Germinal center (tissue), 1 donor: ENCODE measurements around the gene KCTD1.
"Not testable (repeated sequence)": the region's sequence is repeated elsewhere in the genome, so short reads cannot be mapped to it uniquely, and the experiment has no call there.

ENCODE experiments used
- DNase-seq: peaks from one replicate; pipeline ENCODE4 v3.0.0; 2012; ENCODE audit warnings: mixed read lengths, low spot score

Gene KCTD1

GRCh38 chr18:26457611-26458353, 90.6 kb downstream of the KCTD1 start:
- DNase-seq = no peak

- DNase-seq = no peak
Observed at GRCh38 chr18:26457195-26457594, 91.2 kb downstream of the KCTD1 start.

- no peak for DNase-seq
Observed at GRCh38 chr18:26456070-26456491, 92.3 kb downstream of the KCTD1 start.

- DNase-seq = no peak
Observed at GRCh38 chr18:26455639-26456038, 92.7 kb downstream of the KCTD1 start.

- DNase-seq = no peak
Observed at GRCh38 chr18:26454616-26455015, 93.7 kb downstream of the KCTD1 start.

GRCh38 chr18:26454192-26454591, 94.2 kb downstream of the KCTD1 start:
- DNase-seq = no peak

GRCh38 chr18:26453386-26453901, 94.9 kb downstream of the KCTD1 start:
- DNase-seq = no peak

- DNase-seq = no peak
Observed at GRCh38 chr18:26450989-26451682, 97.2 kb downstream of the KCTD1 start.

- DNase-seq = no peak
Observed at GRCh38 chr18:26448714-26449159, 99.6 kb downstream of the KCTD1 start.

- no peak for DNase-seq
Observed at GRCh38 chr18:26443853-26444252, 104.5 kb downstream of the KCTD1 start.

- DNase-seq = no peak
Observed at GRCh38 chr18:26442126-26442525, 106.2 kb downstream of the KCTD1 start.

- no peak for DNase-seq
Observed at GRCh38 chr18:26440644-26441043, 107.7 kb downstream of the KCTD1 start.

- no peak for DNase-seq
Observed at GRCh38 chr18:26439537-26439936, 108.8 kb downstream of the KCTD1 start.

GRCh38 chr18:26438980-26439379, 109.4 kb downstream of the KCTD1 start:
- peak; percentile 83 for DNase-seq

GRCh38 chr18:26437634-26438033, 110.7 kb downstream of the KCTD1 start:
- DNase-seq = not testable (repeated sequence)

GRCh38 chr18:26436176-26437051, 111.9 kb downstream of the KCTD1 start:
- DNase-seq = no peak

GRCh38 chr18:26435415-26436095, 112.8 kb downstream of the KCTD1 start:
- no peak for DNase-seq

GRCh38 chr18:26434887-26435286, 113.5 kb downstream of the KCTD1 start:
- no peak for DNase-seq

- DNase-seq = no peak
Observed at GRCh38 chr18:26432651-26433424, 115.5 kb downstream of the KCTD1 start.

GRCh38 chr18:26429535-26430226, 118.7 kb downstream of the KCTD1 start:
- no peak for DNase-seq
